Measurements from ENCODE around the gene CORIN. TPM values are rescaled to one million over a fixed set of nuclear protein-coding genes. Genes with fewer than 3 reads are reported as not detected.

Gene CORIN
- total and polyA plus RNA-seq, 2 of the 13 experiments (the other 11 are each of a cell fraction or from before 2014, with no cell fraction given) = 0.84 to 1.2 TPM

- no peak for TF ChIP-seq DZIP1 (CRISPR knock-in tag; IDR thresholded peaks at IDR 0.05)
Observed at GRCh38 chr4:47617607-47618006, 220.3 kb downstream of the CORIN start (continued).

GRCh38 chr4:47615385-47615784 lies 222.5 kb downstream of the CORIN start:
- ChIA-PET POLR2A (no interaction called here), CTCF (ENCODE audit: low intra/inter-chr PET ratio, low total read pairs) (no interaction called here)
- Histone ChIP-seq H3K79me2 (ENCODE audit: insufficient read depth, low read length) (no peaks in the 10 kb centered on the region), H3K9ac (ENCODE audit: insufficient read depth, low read depth, low read length) (no peak overlapping the region), H3K36me3 (replicated peaks in 1 of 2; ENCODE audit: control insufficient read depth in 1 of 2, insufficient read depth in 2 of 2, low read length in 2 of 2) (no peaks in the 10 kb centered on the region), H3K27ac (ENCODE audit: extremely low read length, insufficient read depth, low read length) (no peak overlapping the region), H3K9me3 (ENCODE audit: low read length) (no peaks in the 10 kb centered on the region), H2AFZ (ENCODE audit: low read length) (no peak overlapping the region), H3K27me3 (ENCODE audit: control insufficient read depth in 1 of 2, insufficient read depth in 2 of 2, low read length in 2 of 2) (no peaks in the 10 kb centered on the region), H3K4me3 (replicated peaks in 1 of 3; ENCODE audit: insufficient read depth in 1 of 3, low read depth in 2 of 3, low read length in 3 of 3) (no peak overlapping the region), H3K4me2 (ENCODE audit: low read depth, low read length) (no peak overlapping the region), H4K20me1 (ENCODE audit: insufficient read depth, low read length) (no peaks in the 10 kb centered on the region), H3K4me1 (ENCODE audit: insufficient read depth, low read length) (no peaks in the 10 kb centered on the region)
- BruUV-seq (replicated peaks) = no TSS peak
- 49% methylated on average over 4 of the region's 4 CpGs for WGBS (ENCODE audit: low lambda C conversion rate)
- TF ChIP-seq UBTF (CRISPR knock-in tag; IDR thresholded peaks at IDR 0.05) (no peak), ZBTB34 (CRISPR knock-in tag; IDR thresholded peaks at IDR 0.05) (no peak), SMARCC2 (IDR thresholded peaks at IDR 0.05) (no peak), ZNF577 (CRISPR knock-in tag; IDR thresholded peaks at IDR 0.05; ENCODE audit: borderline replicate concordance, low read depth) (no peak), CAMTA2 (CRISPR knock-in tag; IDR thresholded peaks at IDR 0.05; ENCODE audit: borderline replicate concordance) (no peak), ZNF598 (CRISPR knock-in tag; IDR thresholded peaks at IDR 0.05; ENCODE audit: borderline replicate concordance) (no peak), SETDB1 (CRISPR knock-in tag; IDR thresholded peaks at IDR 0.05; ENCODE audit: borderline replicate concordance) (no peak), ZNF878 (CRISPR knock-in tag; IDR thresholded peaks at IDR 0.05) (no peak), ZNF264 (CRISPR knock-in tag; IDR thresholded peaks at IDR 0.05) (no peak)
- in situ Hi-C loops (cut with HindIII; ENCODE audit: extremely low pct_ligation_motif_present, low pct_unique_long_range_greater_than_20kb) = no loop called here
- no peak for ATAC-seq
- intact Hi-C loops (cut with micrococcal nuclease; ENCODE audit: unreplicated experiment) = no loop called here
- no peak for DNase-seq (ENCODE audit: low spot score)
- FAIRE-seq = no peak

All from HepG2 (cell line).